Subcutaneous adipose tissue (tissue), 4 donors: ENCODE measurements around the gene RBP2. TPM values are rescaled to one million over a fixed set of nuclear protein-coding genes. Genes with fewer than 3 reads are reported as not detected.

Experiments
- total RNA-seq, 4 donors: library from RNA; depleted of rRNA; stranded (reverse); fragments of >200 nt; gene quantifications; one replicate each; pipeline ENCODE4 v1.1.0, GENCODE V29; 2016
- TF ChIP-seq, protein P1 (sequence below): fragments of 450-650 bp; IDR thresholded peaks from one replicate; pipeline ENCODE4 v1.5.1; 2016; ENCODE audit warnings: low read depth, mild to moderate bottlenecking, control low read depth, antibody characterized with exemption, moderate library complexity

The RBP2 gene
- total RNA-seq, 4 donors from 2014 or later = not detected

DNA sequence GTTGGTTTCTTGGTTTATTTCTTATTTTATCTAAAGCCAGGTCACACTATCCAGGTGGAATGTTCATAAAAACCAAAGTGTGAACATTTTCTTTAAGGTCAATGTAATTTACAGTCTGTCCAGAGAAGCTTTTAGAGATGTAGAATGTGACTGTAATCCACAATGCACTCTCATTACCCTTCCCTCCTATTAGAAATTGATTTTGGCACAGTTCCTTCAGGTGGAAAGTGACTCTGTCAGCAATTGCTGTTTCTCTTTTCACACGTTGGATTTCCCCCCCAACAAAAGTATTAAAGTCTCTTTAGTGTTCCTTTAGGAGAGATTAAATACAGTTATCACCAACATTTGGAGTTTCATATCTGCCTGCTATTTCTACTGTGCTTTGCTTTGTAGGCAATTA lies 55.3 kb downstream of the RBP2 start:
- TF ChIP-seq, protein P1, sequence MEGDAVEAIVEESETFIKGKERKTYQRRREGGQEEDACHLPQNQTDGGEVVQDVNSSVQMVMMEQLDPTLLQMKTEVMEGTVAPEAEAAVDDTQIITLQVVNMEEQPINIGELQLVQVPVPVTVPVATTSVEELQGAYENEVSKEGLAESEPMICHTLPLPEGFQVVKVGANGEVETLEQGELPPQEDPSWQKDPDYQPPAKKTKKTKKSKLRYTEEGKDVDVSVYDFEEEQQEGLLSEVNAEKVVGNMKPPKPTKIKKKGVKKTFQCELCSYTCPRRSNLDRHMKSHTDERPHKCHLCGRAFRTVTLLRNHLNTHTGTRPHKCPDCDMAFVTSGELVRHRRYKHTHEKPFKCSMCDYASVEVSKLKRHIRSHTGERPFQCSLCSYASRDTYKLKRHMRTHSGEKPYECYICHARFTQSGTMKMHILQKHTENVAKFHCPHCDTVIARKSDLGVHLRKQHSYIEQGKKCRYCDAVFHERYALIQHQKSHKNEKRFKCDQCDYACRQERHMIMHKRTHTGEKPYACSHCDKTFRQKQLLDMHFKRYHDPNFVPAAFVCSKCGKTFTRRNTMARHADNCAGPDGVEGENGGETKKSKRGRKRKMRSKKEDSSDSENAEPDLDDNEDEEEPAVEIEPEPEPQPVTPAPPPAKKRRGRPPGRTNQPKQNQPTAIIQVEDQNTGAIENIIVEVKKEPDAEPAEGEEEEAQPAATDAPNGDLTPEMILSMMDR = no peak

DNA sequence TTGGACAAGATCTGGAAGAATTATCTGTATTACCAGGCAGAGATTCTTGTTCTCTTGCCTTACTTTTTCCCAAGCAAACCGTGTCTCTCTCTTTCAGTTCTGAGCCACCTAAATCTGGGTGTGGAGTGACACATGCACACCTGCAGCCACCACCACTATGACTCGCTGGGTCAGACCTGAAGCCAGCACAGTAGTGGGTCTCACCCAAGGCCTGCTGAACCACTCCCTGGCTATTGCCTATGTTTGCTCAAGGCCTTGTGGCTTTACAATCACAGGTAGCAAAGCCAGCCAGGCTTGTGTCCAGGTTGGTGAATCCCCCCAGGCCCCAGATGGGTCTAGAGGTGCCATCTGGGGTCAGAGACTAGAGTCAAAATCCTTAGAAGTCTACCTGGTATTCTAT lies 58.2 kb downstream of the RBP2 start:
- TF ChIP-seq, protein P1 = no peak

DNA sequence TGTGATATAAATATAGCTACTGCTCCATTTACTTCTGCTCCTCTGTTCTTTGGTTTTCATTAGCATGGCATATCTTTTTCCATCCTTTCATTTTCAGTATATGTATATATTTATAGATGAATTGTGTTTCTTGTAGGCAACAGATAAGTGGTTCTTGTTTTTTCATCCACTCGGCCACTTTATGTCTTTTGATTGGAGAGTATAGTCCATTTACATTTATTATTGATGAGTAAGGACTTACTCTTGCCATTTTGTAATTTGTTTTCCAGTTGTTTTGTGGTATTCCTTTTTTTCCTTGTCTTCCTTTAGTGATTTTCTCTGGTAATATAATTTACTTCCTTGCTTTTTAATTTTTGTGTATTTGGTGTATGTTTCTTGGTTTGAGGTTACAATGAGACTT lies 60.0 kb downstream of the RBP2 start:
- TF ChIP-seq, protein P1 = no peak

DNA sequence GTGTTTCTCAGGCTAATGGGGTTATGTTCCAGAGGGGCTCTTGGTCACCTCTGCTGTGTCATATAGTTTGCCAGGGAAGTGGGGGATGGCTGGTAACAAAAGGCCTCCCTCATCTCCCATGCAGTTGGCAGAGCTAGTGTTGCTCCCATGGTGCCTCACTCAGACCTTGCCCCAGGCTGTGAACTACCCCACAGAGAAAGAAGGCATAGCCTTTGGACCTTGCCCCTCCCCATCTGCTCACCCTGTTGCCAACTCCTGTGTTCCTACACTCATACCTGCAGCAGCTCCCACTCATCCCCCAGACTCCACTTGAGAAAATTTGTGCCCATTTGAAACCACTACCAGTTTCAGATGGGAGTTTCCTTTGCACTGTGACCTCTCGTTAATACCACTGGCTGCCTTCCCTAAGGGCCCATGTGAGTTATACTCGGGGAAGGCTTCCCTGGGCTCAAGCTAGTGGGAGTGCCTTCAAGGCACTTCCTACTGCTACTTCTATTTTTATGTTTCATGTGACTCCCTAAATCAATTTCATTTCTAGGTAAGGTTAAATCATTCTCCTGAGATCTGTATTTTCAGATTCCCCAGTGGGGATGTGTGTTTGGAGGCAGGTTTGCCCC lies 61.6 kb downstream of the RBP2 start:
- TF ChIP-seq, protein P1 = no peak

Other genes starting within 250 kb of the RBP2 start
- gene MRPS22, start 132.5 kb downstream of the RBP2 start, total RNA-seq = 10 to 100 TPM; 32.2 to 72.6 (median 50.2) TPM
- 100 to 1,000 TPM in 3 of 4 donors, 10 to 100 TPM in 1; 83.0 to 108 (median 106) TPM for gene COPB2, start 86.9 kb downstream of the RBP2 start, total RNA-seq
- 1 to 10 TPM; 1.3 to 4.4 (median 2.1) TPM for gene RBP1, start 63.2 kb upstream of the RBP2 start, total RNA-seq
- gene NMNAT3, start 201.5 kb upstream of the RBP2 start, total RNA-seq = 10 to 100 TPM in 1 of 4 donors, 1 to 10 TPM in 3; 7.8 to 13.4 (median 9.1) TPM